ENCODE results near the gene ATOX1. TPM values are rescaled to one million over a fixed set of nuclear protein-coding genes. Genes with fewer than 3 reads are reported as not detected.

The ATOX1 gene
- total RNA-seq, 2 experiments from 2014 or later = 58.2 to 92.5 TPM

DNA sequence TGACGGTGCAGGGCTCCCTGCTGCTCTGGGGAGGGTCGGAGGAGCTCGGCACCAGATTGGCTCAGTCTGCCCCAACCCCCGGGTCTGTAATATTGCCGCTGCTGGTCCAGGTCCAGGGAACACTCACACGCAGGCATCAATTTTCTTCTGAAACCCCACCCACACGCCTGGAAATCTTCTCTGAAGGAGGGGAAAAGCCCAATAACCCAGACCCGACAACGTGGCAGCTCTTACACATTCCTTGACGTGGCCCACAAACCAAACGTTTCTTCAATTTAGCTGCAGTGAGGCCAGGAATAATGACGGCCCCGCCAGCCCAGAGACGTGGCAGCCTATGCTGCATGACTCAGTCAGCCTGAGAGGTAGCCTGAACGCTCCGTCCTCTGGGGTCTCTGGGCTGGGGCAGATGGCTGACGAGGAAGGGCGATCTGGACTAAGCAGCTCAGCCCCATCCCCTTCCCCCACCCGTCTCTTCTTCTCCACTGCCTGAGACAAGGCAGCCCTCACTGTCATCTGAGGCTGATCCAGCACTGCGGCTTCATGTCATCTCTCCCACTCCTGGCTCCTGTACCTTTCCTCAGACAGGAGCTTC lies 61.9 kb downstream of the ATOX1 start:
- no peaks in the 10 kb centered on the region for H3K36me3 ChIP-seq (ENCODE audit: insufficient read depth, low read length)
- no peak for DNase-seq (ENCODE audit: low spot score)
- H4K20me1 ChIP-seq (ENCODE audit: insufficient read depth, low read length) = no peaks in the 10 kb centered on the region
- no peaks in the 10 kb centered on the region for H3K9me2 ChIP-seq (ENCODE audit: insufficient read depth, low read length)
- TF ChIP-seq, protein P1, sequence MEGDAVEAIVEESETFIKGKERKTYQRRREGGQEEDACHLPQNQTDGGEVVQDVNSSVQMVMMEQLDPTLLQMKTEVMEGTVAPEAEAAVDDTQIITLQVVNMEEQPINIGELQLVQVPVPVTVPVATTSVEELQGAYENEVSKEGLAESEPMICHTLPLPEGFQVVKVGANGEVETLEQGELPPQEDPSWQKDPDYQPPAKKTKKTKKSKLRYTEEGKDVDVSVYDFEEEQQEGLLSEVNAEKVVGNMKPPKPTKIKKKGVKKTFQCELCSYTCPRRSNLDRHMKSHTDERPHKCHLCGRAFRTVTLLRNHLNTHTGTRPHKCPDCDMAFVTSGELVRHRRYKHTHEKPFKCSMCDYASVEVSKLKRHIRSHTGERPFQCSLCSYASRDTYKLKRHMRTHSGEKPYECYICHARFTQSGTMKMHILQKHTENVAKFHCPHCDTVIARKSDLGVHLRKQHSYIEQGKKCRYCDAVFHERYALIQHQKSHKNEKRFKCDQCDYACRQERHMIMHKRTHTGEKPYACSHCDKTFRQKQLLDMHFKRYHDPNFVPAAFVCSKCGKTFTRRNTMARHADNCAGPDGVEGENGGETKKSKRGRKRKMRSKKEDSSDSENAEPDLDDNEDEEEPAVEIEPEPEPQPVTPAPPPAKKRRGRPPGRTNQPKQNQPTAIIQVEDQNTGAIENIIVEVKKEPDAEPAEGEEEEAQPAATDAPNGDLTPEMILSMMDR (conservative IDR thresholded peaks at IDR 0.05; ENCODE audit: low read length) = no peak
- no peak for TF ChIP-seq EZH2phosphoT487 (IDR thresholded peaks at IDR 0.05; ENCODE audit: borderline replicate concordance, low read depth, low read length)
- intact Hi-C loops (cut with micrococcal nuclease; ENCODE audit: unreplicated experiment) = no loop called here
- no peaks in the 10 kb centered on the region for H3K79me2 ChIP-seq (ENCODE audit: insufficient read depth, low read depth, low read length)
- H3K4me2 ChIP-seq (ENCODE audit: low read length) = no peak overlapping the region
- no TSS peak for BruUV-seq (replicated peaks)
- no peak overlapping the region for H3K4me3 ChIP-seq (ENCODE audit: low read depth, low read length, poor library complexity, severe bottlenecking)
- H3K4me1 ChIP-seq (ENCODE audit: insufficient read depth, low read length, poor library complexity, severe bottlenecking) = no peaks in the 10 kb centered on the region
- H3K9me3 ChIP-seq (ENCODE audit: low read length) = no peaks in the 10 kb centered on the region
- no peak overlapping the region for H3K27ac ChIP-seq (ENCODE audit: low read depth, low read length, poor library complexity, severe bottlenecking)
- no peak overlapping the region for H2AFZ ChIP-seq (ENCODE audit: low read length)
- POLR2A ChIA-PET = interaction anchor here (0.9 to 1.3 kb wide), 4 partner anchors 8 to 14 kb away, joined by 3 to 6 read pairs (median 3); no protein-coding TSS in a partner anchor
- CTCF ChIA-PET (ENCODE audit: unreplicated experiment) = no interaction called here

DNA sequence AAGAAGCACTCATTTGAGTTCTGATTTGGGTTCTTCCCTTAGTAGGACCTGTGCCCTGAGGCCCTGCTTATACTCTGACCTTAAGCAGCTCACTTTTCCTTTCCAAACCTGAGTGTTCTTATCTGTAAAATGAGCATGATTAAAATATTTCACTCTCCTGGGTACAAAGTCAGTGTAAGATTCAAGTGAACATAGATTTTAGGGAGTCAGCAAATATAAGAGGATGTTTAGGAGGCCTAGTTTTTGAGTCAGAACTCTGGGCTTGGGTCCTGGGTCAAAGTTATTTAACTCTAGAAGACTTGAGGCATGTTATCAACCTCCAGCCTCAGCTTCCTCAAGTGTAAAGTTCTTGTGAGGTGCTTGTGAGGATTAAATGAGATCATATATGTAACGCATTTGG lies 63.0 kb downstream of the ATOX1 start:
- H4K20me1 ChIP-seq (ENCODE audit: insufficient read depth, low read length) = no peaks in the 10 kb centered on the region
- no peaks in the 10 kb centered on the region for H3K9me3 ChIP-seq (ENCODE audit: low read length)
- H3K9me2 ChIP-seq (ENCODE audit: insufficient read depth, low read length) = no peaks in the 10 kb centered on the region
- H2AFZ ChIP-seq (ENCODE audit: low read length) = no peak overlapping the region
- no peak for TF ChIP-seq EZH2phosphoT487 (IDR thresholded peaks at IDR 0.05; ENCODE audit: borderline replicate concordance, low read depth, low read length)
- TF ChIP-seq, protein P1 (conservative IDR thresholded peaks at IDR 0.05; ENCODE audit: low read length) = no peak
- no peak for DNase-seq (ENCODE audit: low spot score)
- no peak overlapping the region for H3K4me3 ChIP-seq (ENCODE audit: low read depth, low read length, poor library complexity, severe bottlenecking)
- H3K36me3 ChIP-seq (ENCODE audit: insufficient read depth, low read length) = no peaks in the 10 kb centered on the region
- CTCF ChIA-PET (ENCODE audit: unreplicated experiment) = no interaction called here
- H3K4me2 ChIP-seq (ENCODE audit: low read length) = no peak overlapping the region
- POLR2A ChIA-PET = interaction anchor here (0.9 to 2.1 kb wide), 5 partner anchors 7 to 16 kb away, joined by 3 to 6 read pairs (median 4); no protein-coding TSS in a partner anchor
- no peaks in the 10 kb centered on the region for H3K79me2 ChIP-seq (ENCODE audit: insufficient read depth, low read depth, low read length)
- H3K27ac ChIP-seq (ENCODE audit: low read depth, low read length, poor library complexity, severe bottlenecking) = no peak overlapping the region
- intact Hi-C loops (cut with micrococcal nuclease; ENCODE audit: unreplicated experiment) = no loop called here
- BruUV-seq (replicated peaks) = no TSS peak
- H3K4me1 ChIP-seq (ENCODE audit: insufficient read depth, low read length, poor library complexity, severe bottlenecking) = no peaks in the 10 kb centered on the region

DNA sequence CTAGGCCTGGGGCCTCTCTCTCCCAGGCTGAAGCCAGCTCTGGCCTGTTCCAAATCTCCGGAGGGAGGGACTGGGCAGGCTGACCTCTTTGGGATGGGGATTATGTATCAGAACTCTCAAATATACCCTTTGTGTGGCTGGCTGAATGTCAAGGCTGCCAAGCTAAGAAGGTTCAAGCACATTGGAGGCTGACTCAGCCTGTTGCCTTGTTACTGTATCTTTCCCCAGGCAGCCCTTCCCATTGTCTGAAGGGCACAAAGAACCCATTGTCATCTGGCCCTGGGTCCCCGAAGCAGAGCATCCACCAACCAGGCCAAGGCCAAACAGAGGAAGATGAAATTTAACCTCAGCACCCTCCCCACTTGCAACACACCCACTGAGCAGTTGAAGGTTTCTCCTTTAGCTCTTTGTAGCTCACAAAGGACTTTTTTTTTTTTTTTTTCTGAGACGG lies 64.4 kb downstream of the ATOX1 start:
- H2AFZ ChIP-seq (ENCODE audit: low read length) = no peak overlapping the region
- CTCF ChIA-PET (ENCODE audit: unreplicated experiment) = interaction anchor here (0.6 kb wide), 1 partner anchor 259 kb away, joined by 3 read pairs; no protein-coding TSS in a partner anchor
- H3K27ac ChIP-seq (ENCODE audit: low read depth, low read length, poor library complexity, severe bottlenecking) = no peak overlapping the region
- no peaks in the 10 kb centered on the region for H3K9me2 ChIP-seq (ENCODE audit: insufficient read depth, low read length)
- no TSS peak for BruUV-seq (replicated peaks)
- H3K4me2 ChIP-seq (ENCODE audit: low read length) = no peak overlapping the region
- H3K9me3 ChIP-seq (ENCODE audit: low read length) = no peaks in the 10 kb centered on the region
- H4K20me1 ChIP-seq (ENCODE audit: insufficient read depth, low read length) = no peaks in the 10 kb centered on the region
- H3K4me3 ChIP-seq (ENCODE audit: low read depth, low read length, poor library complexity, severe bottlenecking) = no peak overlapping the region
- intact Hi-C loops (cut with micrococcal nuclease; ENCODE audit: unreplicated experiment) = no loop called here
- no peaks in the 10 kb centered on the region for H3K79me2 ChIP-seq (ENCODE audit: insufficient read depth, low read depth, low read length)
- no peaks in the 10 kb centered on the region for H3K36me3 ChIP-seq (ENCODE audit: insufficient read depth, low read length)
- DNase-seq (ENCODE audit: low spot score) = no peak
- H3K4me1 ChIP-seq (ENCODE audit: insufficient read depth, low read length, poor library complexity, severe bottlenecking) = no peaks in the 10 kb centered on the region
- TF ChIP-seq, protein P1 (conservative IDR thresholded peaks at IDR 0.05; ENCODE audit: low read length) = no peak
- POLR2A ChIA-PET = interaction anchor here (0.7 to 2.1 kb wide), 4 partner anchors 12 to 503 kb away, joined by 3 to 5 read pairs (median 4); no protein-coding TSS in a partner anchor

All from OCI-LY7 (cell line).